ENCODE data around the gene TDRD12. TPM values are rescaled to one million over a fixed set of nuclear protein-coding genes. Genes with fewer than 3 reads are reported as not detected.
"Not testable (repeated sequence)": the region's sequence is repeated elsewhere in the genome, so short reads cannot be mapped to it uniquely, and the experiment has no call there.

Gene TDRD12
- total RNA-seq, 2 experiments from 2014 or later, result 0.45 TPM; not detected in 1

GRCh38 chr19:32824191-32824751 is 104.7 kb downstream of the TDRD12 start:
- H3K9me3 Mint-ChIP-seq, result no peaks in the 10 kb centered on the region
- no peaks in the 10 kb centered on the region for H3K36me3 Mint-ChIP-seq (ENCODE audit: low read depth)
- no peak overlapping the region for H3K27ac Mint-ChIP-seq
- DNase-seq, result no peak
- H3K27me3 Mint-ChIP-seq, result peaks cover 4% of the 10 kb centered on the region
- H3K4me1 Mint-ChIP-seq, result peaks cover 4% of the 10 kb centered on the region
- H3K4me3 Mint-ChIP-seq, result no peak overlapping the region
- ChIA-PET CTCF (interaction anchor here (1.3 kb wide), 1 partner anchor 134 kb away, joined by 4 read pairs; no protein-coding TSS in a partner anchor), POLR2A (no interaction called here)

GRCh38 chr19:32824916-32825608 is 105.5 kb downstream of the TDRD12 start:
- Mint-ChIP-seq H3K4me1 (peaks cover 4% of the 10 kb centered on the region), H3K9me3 (no peaks in the 10 kb centered on the region), H3K4me3 (no peak overlapping the region), H3K36me3 (ENCODE audit: low read depth) (no peaks in the 10 kb centered on the region), H3K27me3 (peaks cover 2% of the 10 kb centered on the region), H3K27ac (no peak overlapping the region)
- POLR2A ChIA-PET, result no interaction called here
- no peak for DNase-seq
- CTCF ChIA-PET, result no interaction called here

GRCh38 chr19:32828139-32828538 is 108.6 kb downstream of the TDRD12 start:
- H3K4me1 Mint-ChIP-seq, result peaks cover 4% of the 10 kb centered on the region
- H3K9me3 Mint-ChIP-seq, result no peaks in the 10 kb centered on the region
- CTCF ChIA-PET, result interaction anchor here (0.6 kb wide), 1 partner anchor 40 kb away, joined by 3 read pairs; no protein-coding TSS in a partner anchor
- H3K36me3 Mint-ChIP-seq (ENCODE audit: low read depth), result no peaks in the 10 kb centered on the region
- no peak overlapping the region for H3K4me3 Mint-ChIP-seq
- no peak overlapping the region for H3K27ac Mint-ChIP-seq
- DNase-seq, result no peak
- H3K27me3 Mint-ChIP-seq, result peaks cover 2% of the 10 kb centered on the region
- POLR2A ChIA-PET, result no interaction called here

- peaks cover 2% of the 10 kb centered on the region for H3K27me3 Mint-ChIP-seq
- no peak overlapping the region for H3K4me3 Mint-ChIP-seq
- no peaks in the 10 kb centered on the region for H3K36me3 Mint-ChIP-seq (ENCODE audit: low read depth)
- no peaks in the 10 kb centered on the region for H3K9me3 Mint-ChIP-seq
- ChIA-PET CTCF (no interaction called here), POLR2A (no interaction called here)
- no peak overlapping the region for H3K27ac Mint-ChIP-seq
- no peak for DNase-seq
- peaks cover 4% of the 10 kb centered on the region for H3K4me1 Mint-ChIP-seq
Observed at GRCh38 chr19:32828643-32829344, 109.2 kb downstream of the TDRD12 start.

- Mint-ChIP-seq H3K4me1 (peaks cover 4% of the 10 kb centered on the region), H3K4me3 (no peak overlapping the region), H3K36me3 (ENCODE audit: low read depth) (no peaks in the 10 kb centered on the region), H3K9me3 (no peaks in the 10 kb centered on the region), H3K27me3 (peaks cover 2% of the 10 kb centered on the region), H3K27ac (no peak overlapping the region)
- ChIA-PET CTCF (no interaction called here), POLR2A (no interaction called here)
- no peak for DNase-seq
Observed at GRCh38 chr19:32829345-32829896, 109.9 kb downstream of the TDRD12 start.

GRCh38 chr19:32830231-32831014 is 110.9 kb downstream of the TDRD12 start:
- ChIA-PET CTCF (no interaction called here), POLR2A (no interaction called here)
- H3K27me3 Mint-ChIP-seq, result peaks cover 2% of the 10 kb centered on the region
- H3K4me3 Mint-ChIP-seq, result no peak overlapping the region
- H3K36me3 Mint-ChIP-seq (ENCODE audit: low read depth), result no peaks in the 10 kb centered on the region
- DNase-seq, result no peak
- H3K4me1 Mint-ChIP-seq, result peaks cover 4% of the 10 kb centered on the region
- no peak overlapping the region for H3K27ac Mint-ChIP-seq
- H3K9me3 Mint-ChIP-seq, result no peaks in the 10 kb centered on the region

GRCh38 chr19:32831611-32832010 is 112.0 kb downstream of the TDRD12 start:
- CTCF ChIA-PET, result no interaction called here
- no peaks in the 10 kb centered on the region for H3K36me3 Mint-ChIP-seq (ENCODE audit: low read depth)
- DNase-seq, result no peak
- H3K27ac Mint-ChIP-seq, result no peak overlapping the region
- peaks cover 2% of the 10 kb centered on the region for H3K27me3 Mint-ChIP-seq
- POLR2A ChIA-PET, result no interaction called here
- H3K4me1 Mint-ChIP-seq, result peaks cover 4% of the 10 kb centered on the region
- no peak overlapping the region for H3K4me3 Mint-ChIP-seq
- no peaks in the 10 kb centered on the region for H3K9me3 Mint-ChIP-seq

- DNase-seq, CTCF ChIA-PET, H3K4me3 Mint-ChIP-seq: not testable (repeated sequence)
Observed at GRCh38 chr19:32832094-32832493, 112.5 kb downstream of the TDRD12 start.

GRCh38 chr19:32832825-32833224 is 113.3 kb downstream of the TDRD12 start:
- H3K27me3 Mint-ChIP-seq; H3K9me3 Mint-ChIP-seq; H3K4me3 Mint-ChIP-seq; DNase-seq; CTCF ChIA-PET; H3K27ac Mint-ChIP-seq; H3K36me3 Mint-ChIP-seq (ENCODE audit: low read depth); POLR2A ChIA-PET; H3K4me1 Mint-ChIP-seq: not testable (repeated sequence)

More at GRCh38 chr19:32832094-32832493, 112.5 kb downstream of the TDRD12 start:
- H3K36me3 Mint-ChIP-seq (ENCODE audit: low read depth); H3K9me3 Mint-ChIP-seq; POLR2A ChIA-PET; H3K27ac Mint-ChIP-seq; H3K4me1 Mint-ChIP-seq; H3K27me3 Mint-ChIP-seq: not testable (repeated sequence)

GRCh38 chr19:32833388-32833787 is 113.8 kb downstream of the TDRD12 start:
- H3K4me3 Mint-ChIP-seq; CTCF ChIA-PET; DNase-seq; H3K27ac Mint-ChIP-seq; H3K4me1 Mint-ChIP-seq; H3K36me3 Mint-ChIP-seq (ENCODE audit: low read depth); H3K27me3 Mint-ChIP-seq; POLR2A ChIA-PET; H3K9me3 Mint-ChIP-seq: not testable (repeated sequence)

- Mint-ChIP-seq H3K27me3 (no peaks in the 10 kb centered on the region), H3K9me3 (peaks cover 13% of the 10 kb centered on the region), H3K4me3 (no peak overlapping the region), H3K27ac (no peak overlapping the region), H3K36me3 (ENCODE audit: low read depth) (peaks cover 8% of the 10 kb centered on the region), H3K4me1 (no peaks in the 10 kb centered on the region)
- CTCF ChIA-PET, result no interaction called here
- POLR2A ChIA-PET, result no interaction called here
- no peak for DNase-seq
Observed at GRCh38 chr19:32837531-32837930, 118.0 kb downstream of the TDRD12 start.

GRCh38 chr19:32842061-32842460 is 122.5 kb downstream of the TDRD12 start:
- CTCF ChIA-PET, result no interaction called here
- Mint-ChIP-seq H3K4me3 (no peak overlapping the region), H3K36me3 (ENCODE audit: low read depth) (peaks cover 8% of the 10 kb centered on the region), H3K9me3 (peaks cover 13% of the 10 kb centered on the region), H3K27me3 (no peaks in the 10 kb centered on the region), H3K4me1 (no peaks in the 10 kb centered on the region), H3K27ac (no peak overlapping the region)
- DNase-seq, result no peak
- POLR2A ChIA-PET, result no interaction called here

- no peak overlapping the region for H3K27ac Mint-ChIP-seq
- POLR2A ChIA-PET, result no interaction called here
Observed at GRCh38 chr19:32843716-32844245, 124.2 kb downstream of the TDRD12 start.

More at GRCh38 chr19:32843716-32844245, 124.2 kb downstream of the TDRD12 start:
- Mint-ChIP-seq H3K36me3 (ENCODE audit: low read depth) (peaks cover 8% of the 10 kb centered on the region), H3K9me3 (peaks cover 13% of the 10 kb centered on the region), H3K27me3 (no peaks in the 10 kb centered on the region), H3K4me1 (no peaks in the 10 kb centered on the region), H3K4me3 (no peak overlapping the region)
- CTCF ChIA-PET, result no interaction called here
- DNase-seq, result no peak
